CD4-positive, alpha-beta T cell treated with Interleukin-6 at 100 ng/mL for 8 hours (primary cell): ENCODE results near the gene PPP1R2C.

ENCODE experiments used
- DNase-seq: peaks from one replicate; pipeline ENCODE4 v3.0.0-alpha.2; 2020; ENCODE audit warnings: mixed read lengths, low spot score

The PPP1R2C gene

GRCh38 chrX:42748067-42748850, 29.7 kb downstream of the PPP1R2C start:
- no peak for DNase-seq

GRCh38 chrX:42746606-42747005, 31.4 kb downstream of the PPP1R2C start:
- no peak for DNase-seq

GRCh38 chrX:42740456-42740855, 37.5 kb downstream of the PPP1R2C start:
- DNase-seq, result no peak

- DNase-seq, result no peak
Observed at GRCh38 chrX:42739741-42740140, 38.2 kb downstream of the PPP1R2C start.

- peak; percentile 44 for DNase-seq
Observed at GRCh38 chrX:42739258-42739657, 38.7 kb downstream of the PPP1R2C start.

GRCh38 chrX:42738552-42738951, 39.4 kb downstream of the PPP1R2C start:
- DNase-seq, result no peak

GRCh38 chrX:42735250-42735649, 42.7 kb downstream of the PPP1R2C start:
- DNase-seq, result no peak

GRCh38 chrX:42732506-42732905, 45.5 kb downstream of the PPP1R2C start:
- DNase-seq, result no peak
